Esophagus squamous epithelium (tissue), 4 donors: ENCODE data around the gene MRPL38.

Experiments
- CTCF ChIP-seq, 6 experiments: fragments of 450-650 bp in 4 of 6; fragments of 200-600 bp in 2 of 6; sonication (generic) in 2 of 6; IDR thresholded peaks; one replicate each; pipeline ENCODE4 v1.5.1; 2016 to 2019; ENCODE audit warnings: antibody characterized with exemption in 6 of 6, mild to moderate bottlenecking in 4 of 6, moderate library complexity in 4 of 6
- POLR2A ChIP-seq, 4 donors: fragments of 450-650 bp; IDR thresholded peaks; one replicate each; pipeline ENCODE4 v1.6.1; 2017; ENCODE audit warnings: antibody characterized with exemption in 4 of 4, mild to moderate bottlenecking in 4 of 4, moderate library complexity in 3 of 4

DNA sequence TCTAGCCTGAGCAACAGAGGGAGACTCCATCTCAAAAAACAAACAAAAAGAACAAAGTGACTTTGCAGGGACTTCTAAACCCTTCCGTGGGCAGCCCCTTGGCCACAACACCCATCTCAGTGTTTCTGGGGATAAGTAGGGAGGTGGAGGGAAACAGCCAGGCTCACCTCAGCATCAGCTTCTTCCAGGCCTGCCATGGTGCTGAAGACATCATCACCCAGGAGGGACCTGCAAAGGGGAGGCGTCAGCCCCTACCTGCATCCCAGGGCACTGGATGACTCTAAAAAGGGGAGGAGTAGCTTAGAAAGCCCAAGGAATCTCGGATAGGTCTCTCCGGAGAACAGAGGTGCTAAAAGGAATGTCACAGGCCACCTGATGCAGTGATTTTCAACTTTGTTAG, 26.4 kb upstream of the MRPL38 start:
- TF ChIP-seq CTCF (IDR thresholded peaks at IDR 0.05) (no peak), POLR2A (IDR thresholded peaks at IDR 0.05) (no peak)
